ENCODE data around the gene DISC1.

DISC1 gene

GRCh38 chr1:231705806-231706760, 79.5 kb downstream of the DISC1 start:
- Mint-ChIP-seq H3K27ac (peak overlapping the region; percentile 75 to 91 (median 76)), H3K9me3 (no peaks in the 10 kb centered on the region), H3K36me3 (ENCODE audit: low read depth) (peaks cover 13% of the 10 kb centered on the region), H3K27me3 (ENCODE audit: low read depth) (no peaks in the 10 kb centered on the region), H3K4me3 (peak overlapping the region in 1 of 3 experiments; percentile 27), H3K4me1 (peaks cover 35% of the 10 kb centered on the region)
- TF ChIP-seq CTCF (IDR thresholded peaks at IDR 0.05; ENCODE audit: unreplicated experiment in 3 of 3) = no peak

- Mint-ChIP-seq H3K27ac (peak overlapping the region; percentile 75 to 91 (median 76)), H3K27me3 (ENCODE audit: low read depth) (no peaks in the 10 kb centered on the region), H3K36me3 (ENCODE audit: low read depth) (peaks cover 12% of the 10 kb centered on the region), H3K4me3 (no peak overlapping the region), H3K4me1 (peaks cover 35% of the 10 kb centered on the region), H3K9me3 (no peaks in the 10 kb centered on the region)
- TF ChIP-seq CTCF (IDR thresholded peaks at IDR 0.05; ENCODE audit: unreplicated experiment in 3 of 3) = no peak
Measured at GRCh38 chr1:231706934-231707333, 80.3 kb downstream of the DISC1 start.

- H3K9me3 Mint-ChIP-seq = no peaks in the 10 kb centered on the region
- peaks cover 8% of the 10 kb centered on the region for H3K36me3 Mint-ChIP-seq (ENCODE audit: low read depth)
- peaks cover 30% of the 10 kb centered on the region for H3K4me1 Mint-ChIP-seq
- TF ChIP-seq CTCF (IDR thresholded peaks at IDR 0.05; ENCODE audit: unreplicated experiment in 3 of 3) = no peak
- peak overlapping the region in 2 of 3 experiments; percentile 75 to 91 for H3K27ac Mint-ChIP-seq
- H3K27me3 Mint-ChIP-seq (ENCODE audit: low read depth) = no peaks in the 10 kb centered on the region
- H3K4me3 Mint-ChIP-seq = no peak overlapping the region
Measured at GRCh38 chr1:231707407-231707806, 80.8 kb downstream of the DISC1 start.

GRCh38 chr1:231708394-231708793, 81.8 kb downstream of the DISC1 start:
- no peak overlapping the region for H3K27ac Mint-ChIP-seq
- no peaks in the 10 kb centered on the region for H3K27me3 Mint-ChIP-seq (ENCODE audit: low read depth)
- peaks cover 29% of the 10 kb centered on the region for H3K4me1 Mint-ChIP-seq
- H3K9me3 Mint-ChIP-seq = peaks cover 4% of the 10 kb centered on the region
- no peak overlapping the region for H3K4me3 Mint-ChIP-seq
- no peak for TF ChIP-seq CTCF (IDR thresholded peaks at IDR 0.05; ENCODE audit: unreplicated experiment in 3 of 3)
- H3K36me3 Mint-ChIP-seq (ENCODE audit: low read depth) = peaks cover 4% of the 10 kb centered on the region

GRCh38 chr1:231714440-231714839, 87.8 kb downstream of the DISC1 start:
- Mint-ChIP-seq H3K9me3 (peaks cover 4% of the 10 kb centered on the region), H3K27me3 (ENCODE audit: low read depth) (peaks cover 3% of the 10 kb centered on the region), H3K4me1 (peaks cover 4% of the 10 kb centered on the region), H3K27ac (no peak overlapping the region), H3K36me3 (ENCODE audit: low read depth) (peaks cover 4% of the 10 kb centered on the region), H3K4me3 (no peak overlapping the region)
- no peak for TF ChIP-seq CTCF (IDR thresholded peaks at IDR 0.05; ENCODE audit: unreplicated experiment in 3 of 3)

All from nephron (organoid).